ENCODE data around the gene SNAI1. TPM values are rescaled to one million over a fixed set of nuclear protein-coding genes. Genes with fewer than 3 reads are reported as not detected.
"Not testable (repeated sequence)": the region's sequence is repeated elsewhere in the genome, so short reads cannot be mapped to it uniquely, and the experiment has no call there.

Gene SNAI1
- total and polyA plus RNA-seq, 8 donors: 0.37 to 7.1 (median 2.7) TPM; not detected in 2

DNA sequence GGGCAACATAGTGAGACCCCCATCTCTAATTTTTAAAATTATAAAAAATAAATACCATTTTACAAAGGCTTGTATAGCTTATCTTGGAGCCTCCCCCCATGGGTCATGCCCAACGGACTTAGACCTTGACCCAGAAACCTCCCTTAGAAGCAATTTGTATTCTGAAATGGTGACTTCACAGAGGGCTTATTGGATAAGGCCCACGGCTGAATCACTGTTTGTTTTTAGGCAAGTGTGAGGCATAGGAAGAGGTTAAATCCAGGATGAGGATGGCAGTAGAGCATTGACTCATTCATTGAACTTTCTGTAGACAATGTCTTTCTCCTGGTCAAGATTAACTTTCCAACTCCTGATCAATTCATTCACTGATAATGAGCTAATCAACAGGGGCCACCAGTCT lies 6.2 kb upstream of the SNAI1 start:
- Histone ChIP-seq H3K36me3 (no peaks in the 10 kb centered on the region), H3K27ac (no peak overlapping the region), H3K27me3 (peaks cover 0 to under 1% (median 0%) of the 10 kb centered on the region in 3 donors), H3K4me3 (no peak overlapping the region), H3K4me1 (peaks cover 6 to 10% (median 9%) of the 10 kb centered on the region in 4 donors), H3K9me3 (no peaks in the 10 kb centered on the region)
- DNase-seq: no peak
- WGBS, 5 donors: 29 to 50% (median 42%) methylated on average over 2 of the region's 2 CpGs
- intact Hi-C loops (cut with DNase I; ENCODE audit: low total_unique reads): no loop called here
- TF ChIP-seq EP300 (IDR thresholded peaks at IDR 0.05) (no peak), POLR2AphosphoS5 (IDR thresholded peaks at IDR 0.05) (no peak), POLR2A (IDR thresholded peaks at IDR 0.05) (no peak)
- TF ChIP-seq, protein P1, sequence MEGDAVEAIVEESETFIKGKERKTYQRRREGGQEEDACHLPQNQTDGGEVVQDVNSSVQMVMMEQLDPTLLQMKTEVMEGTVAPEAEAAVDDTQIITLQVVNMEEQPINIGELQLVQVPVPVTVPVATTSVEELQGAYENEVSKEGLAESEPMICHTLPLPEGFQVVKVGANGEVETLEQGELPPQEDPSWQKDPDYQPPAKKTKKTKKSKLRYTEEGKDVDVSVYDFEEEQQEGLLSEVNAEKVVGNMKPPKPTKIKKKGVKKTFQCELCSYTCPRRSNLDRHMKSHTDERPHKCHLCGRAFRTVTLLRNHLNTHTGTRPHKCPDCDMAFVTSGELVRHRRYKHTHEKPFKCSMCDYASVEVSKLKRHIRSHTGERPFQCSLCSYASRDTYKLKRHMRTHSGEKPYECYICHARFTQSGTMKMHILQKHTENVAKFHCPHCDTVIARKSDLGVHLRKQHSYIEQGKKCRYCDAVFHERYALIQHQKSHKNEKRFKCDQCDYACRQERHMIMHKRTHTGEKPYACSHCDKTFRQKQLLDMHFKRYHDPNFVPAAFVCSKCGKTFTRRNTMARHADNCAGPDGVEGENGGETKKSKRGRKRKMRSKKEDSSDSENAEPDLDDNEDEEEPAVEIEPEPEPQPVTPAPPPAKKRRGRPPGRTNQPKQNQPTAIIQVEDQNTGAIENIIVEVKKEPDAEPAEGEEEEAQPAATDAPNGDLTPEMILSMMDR (IDR thresholded peaks at IDR 0.05): no peak

DNA sequence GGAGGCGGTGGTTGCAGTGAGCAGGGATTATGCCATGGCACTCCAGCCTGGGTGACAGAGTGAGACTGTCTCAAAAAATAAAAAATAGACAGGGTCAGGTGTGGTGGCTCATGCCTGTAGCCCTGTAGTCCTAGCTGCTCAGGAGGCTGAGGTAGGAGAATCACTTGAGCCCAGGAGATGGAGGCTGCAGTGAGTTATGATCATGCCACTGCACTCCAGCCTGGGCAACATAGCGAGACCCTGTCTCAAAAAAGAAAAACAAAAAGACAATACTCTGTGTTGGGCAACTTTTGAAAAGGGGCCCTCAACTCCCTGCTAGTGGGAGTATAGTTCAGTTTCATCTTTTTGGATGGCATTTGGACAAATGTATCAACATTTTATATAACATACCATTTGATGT lies 5.0 kb upstream of the SNAI1 start:
- Histone ChIP-seq H3K4me1 (peaks cover 14 to 21% (median 19%) of the 10 kb centered on the region in 4 donors), H3K27me3 (peaks cover 0 to 12% (median 0%) of the 10 kb centered on the region in 3 donors)
- H3K9me3 ChIP-seq; H3K27ac ChIP-seq; H3K4me3 ChIP-seq; intact Hi-C loops (cut with DNase I; ENCODE audit: low total_unique reads); H3K36me3 ChIP-seq; DNase-seq: not testable (repeated sequence)
- 95 to 98% (median 95%) methylated on average over 1 to 2 of the region's 2 CpGs for WGBS, 5 donors

DNA sequence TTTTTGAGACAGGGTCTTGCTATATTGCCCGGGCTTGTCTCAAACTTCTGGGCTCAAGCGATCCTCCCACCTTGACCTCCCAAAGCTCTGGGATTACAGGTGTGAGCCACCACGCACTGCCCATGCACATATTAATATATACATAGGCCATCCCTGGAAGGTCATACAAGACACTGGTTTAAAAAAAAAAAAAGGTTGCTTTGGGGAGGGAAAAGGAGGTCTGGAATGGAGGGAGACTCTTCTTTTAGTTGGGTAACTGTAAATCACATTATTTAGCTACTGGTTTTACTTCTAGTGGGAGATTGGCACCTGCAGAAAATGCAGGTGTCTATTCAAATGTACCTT lies 4.1 kb upstream of the SNAI1 start:
- TF ChIP-seq POLR2AphosphoS5 (IDR thresholded peaks at IDR 0.05) (no peak), POLR2A (IDR thresholded peaks at IDR 0.05) (no peak), EP300 (IDR thresholded peaks at IDR 0.05) (no peak)
- TF ChIP-seq, protein P1 (IDR thresholded peaks at IDR 0.05): no peak
- Histone ChIP-seq H3K36me3 (no peaks in the 10 kb centered on the region), H3K27me3 (peaks cover 0 to 12% (median 0%) of the 10 kb centered on the region in 3 donors), H3K9me3 (no peaks in the 10 kb centered on the region), H3K4me1 (peaks cover 22 to 30% (median 28%) of the 10 kb centered on the region in 4 donors), H3K4me3 (no peak overlapping the region), H3K27ac (no peak overlapping the region)
- no peak for DNase-seq
- WGBS, 5 donors: 73 to 85% (median 80%) methylated on average over 3 of the region's 3 CpGs
- intact Hi-C loops (cut with DNase I; ENCODE audit: low total_unique reads): no loop called here

DNA sequence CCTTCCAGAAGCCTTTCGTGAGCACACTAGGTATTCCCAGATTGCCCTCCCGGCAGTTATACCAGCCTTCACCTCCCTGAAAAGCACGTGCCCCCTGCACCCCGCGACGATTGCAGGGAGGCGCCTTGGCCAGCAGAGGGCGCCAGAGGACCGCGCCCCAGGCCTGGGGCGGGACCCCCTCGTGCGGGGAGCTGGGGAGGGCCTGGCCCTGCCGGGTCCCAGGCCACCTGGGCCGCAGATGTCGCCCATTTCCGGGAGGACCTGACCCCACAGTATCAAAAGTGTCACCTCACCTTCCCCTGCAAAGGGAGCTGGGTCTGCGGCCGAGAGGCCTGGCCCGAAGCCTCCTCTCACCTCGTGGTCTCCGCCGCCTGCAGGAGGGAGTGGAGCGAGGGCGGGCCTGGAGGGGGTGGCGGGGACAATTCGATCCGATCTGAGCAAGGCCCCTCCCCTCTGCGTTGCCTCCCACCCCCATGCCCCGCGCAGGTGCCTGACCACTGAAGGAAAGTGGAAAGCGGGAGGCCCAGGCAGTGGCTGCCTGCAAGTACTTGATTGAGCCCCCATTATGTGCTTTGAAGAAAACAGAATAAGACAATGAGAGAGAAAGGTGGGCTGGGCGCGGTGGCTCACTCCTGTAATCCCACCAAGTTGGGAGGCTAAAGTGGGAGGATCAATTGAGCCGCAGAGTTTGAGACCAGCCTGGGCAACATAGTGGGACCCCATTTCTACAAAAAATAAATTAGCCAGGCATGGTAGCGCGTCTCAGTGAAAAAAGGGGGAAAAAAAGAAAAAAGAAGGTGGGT lies 3.5 kb upstream of the SNAI1 start:
- Histone ChIP-seq H3K27ac (no peak overlapping the region), H3K4me3 (peak overlapping the region; percentile 24 to 33 (median 28)), H3K36me3 (no peaks in the 10 kb centered on the region), H3K9me3 (no peaks in the 10 kb centered on the region), H3K27me3 (peaks cover 0 to 12% (median 0%) of the 10 kb centered on the region in 3 donors), H3K4me1 (peaks cover 23 to 36% (median 34%) of the 10 kb centered on the region in 4 donors)
- intact Hi-C loops (cut with DNase I; ENCODE audit: low total_unique reads): no loop called here
- WGBS, 5 donors: 19 to 26% (median 19%) methylated on average over 26 to 37 of the region's 37 CpGs
- TF ChIP-seq, protein P1 (IDR thresholded peaks at IDR 0.05): peak in 6 of 7 experiments; percentile 95 to 100 (median 99)
- TF ChIP-seq POLR2AphosphoS5 (IDR thresholded peaks at IDR 0.05): no peak
- DNase-seq: peak; percentile 59 to 85

All from stomach (tissue), 9 donors.